ENCODE results near the gene LRRTM1. TPM values are rescaled to one million over a fixed set of nuclear protein-coding genes. Genes with fewer than 3 reads are reported as not detected.

The LRRTM1 gene
- total RNA-seq, 4 donors from 2014 or later, result 0.83 to 2.6 (median 1.7) TPM

DNA sequence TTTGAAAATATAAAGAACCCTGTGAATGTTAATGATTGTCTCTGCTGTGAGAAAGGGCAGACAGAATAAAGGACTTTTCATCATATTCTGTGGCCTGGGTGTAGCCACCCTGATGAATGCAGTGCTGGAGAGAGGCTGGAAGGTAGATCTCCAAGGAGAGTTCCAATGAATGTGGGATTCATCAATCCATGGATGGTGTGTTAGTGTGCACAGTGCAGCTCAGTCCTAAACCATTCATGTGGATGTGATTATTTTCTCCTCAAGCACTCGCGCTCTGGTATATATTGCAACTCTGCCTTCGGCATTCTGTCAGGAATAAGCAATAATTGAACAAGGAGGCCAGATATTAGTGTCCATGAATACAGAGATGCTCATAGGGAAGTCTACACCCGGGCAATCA lies 47.1 kb downstream of the LRRTM1 start:
- H3K36me3 ChIP-seq, result no peaks in the 10 kb centered on the region
- H3K4me1 ChIP-seq, result no peaks in the 10 kb centered on the region
- DNase-seq (ENCODE audit: extremely low spot score), result no peak
- H3K4me3 ChIP-seq, result no peak overlapping the region
- no peak overlapping the region for H3K27ac ChIP-seq (replicated peaks in 1 of 4)
- no peaks in the 10 kb centered on the region for H3K27me3 ChIP-seq
- TF ChIP-seq EP300 (IDR thresholded peaks at IDR 0.05) (no peak), POLR2AphosphoS5 (IDR thresholded peaks at IDR 0.05) (no peak), CTCF (IDR thresholded peaks at IDR 0.05) (no peak), POLR2A (IDR thresholded peaks at IDR 0.05; ENCODE audit: low read depth) (no peak)
- WGBS, result 96% methylated on average over 4 of the region's 4 CpGs
- intact Hi-C loops (cut with DNase I), result no loop called here
- H3K9me3 ChIP-seq, result no peaks in the 10 kb centered on the region

DNA sequence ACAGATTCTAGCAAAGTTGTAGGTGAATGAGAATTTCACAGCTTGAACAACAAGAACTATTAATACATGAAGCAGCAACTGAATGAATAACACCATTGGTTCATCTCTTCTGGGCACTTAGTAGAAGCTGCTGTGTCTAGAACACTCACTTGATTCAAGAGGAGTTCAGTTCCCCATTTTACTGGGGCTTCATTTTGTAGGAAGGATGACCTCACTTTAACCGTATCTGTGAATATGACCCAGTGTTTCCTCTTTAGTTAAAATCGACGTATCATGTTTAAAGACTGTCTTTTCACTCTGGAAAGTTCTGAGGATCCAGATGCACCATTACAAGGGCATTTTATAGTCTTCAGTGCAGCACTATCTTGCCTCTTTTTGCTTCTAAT lies 47.8 kb downstream of the LRRTM1 start:
- Histone ChIP-seq H3K4me1 (no peaks in the 10 kb centered on the region), H3K27ac (replicated peaks in 1 of 4) (no peak overlapping the region), H3K27me3 (no peaks in the 10 kb centered on the region), H3K9me3 (no peaks in the 10 kb centered on the region), H3K4me3 (no peak overlapping the region), H3K36me3 (no peaks in the 10 kb centered on the region)
- 53% methylated on average over 3 of the region's 3 CpGs for WGBS
- DNase-seq (ENCODE audit: extremely low spot score), result no peak
- TF ChIP-seq CTCF (IDR thresholded peaks at IDR 0.05), result no peak
- intact Hi-C loops (cut with DNase I), result no loop called here

DNA sequence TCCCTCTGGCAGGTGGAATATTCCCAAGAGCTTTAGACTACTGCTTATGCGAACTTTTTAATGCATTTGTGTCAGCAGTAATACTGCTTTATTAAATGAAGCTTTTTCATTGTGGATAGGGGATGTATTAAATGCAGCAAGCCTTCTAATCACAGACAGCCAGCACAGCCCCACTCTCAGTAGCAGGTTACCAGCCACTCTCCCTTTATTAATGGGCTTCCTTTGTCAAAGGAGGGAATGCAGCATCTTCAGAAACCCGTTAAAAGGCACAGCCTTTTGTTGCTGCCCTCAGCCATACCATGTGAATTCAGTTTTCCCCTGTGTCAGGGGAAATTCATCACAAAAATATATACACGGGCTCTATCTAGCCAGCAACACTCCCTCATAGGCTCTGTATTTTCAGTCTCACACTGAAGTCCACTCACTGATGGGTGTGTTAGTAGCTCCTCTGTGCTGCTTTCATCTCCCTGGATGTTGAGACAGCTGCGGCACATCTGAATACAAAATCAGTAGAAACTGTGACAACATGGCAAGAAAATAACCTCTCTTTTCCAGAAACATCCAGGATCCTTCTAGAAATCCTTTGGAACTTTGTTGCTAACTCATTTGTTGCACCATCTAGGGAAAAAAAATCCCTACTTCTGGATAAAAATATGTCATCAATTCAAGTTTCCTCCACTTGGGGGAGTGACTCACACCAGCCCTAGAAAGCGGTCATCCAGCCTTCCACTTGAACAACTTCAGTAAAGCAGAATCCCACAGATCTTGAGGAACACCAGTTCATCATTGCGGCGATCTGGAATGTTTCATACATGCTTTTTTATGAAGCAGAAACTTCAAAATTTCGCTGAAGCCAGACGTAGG lies 48.4 kb downstream of the LRRTM1 start:
- Histone ChIP-seq H3K9me3 (no peaks in the 10 kb centered on the region), H3K27ac (replicated peaks in 1 of 4) (no peak overlapping the region), H3K4me3 (no peak overlapping the region), H3K36me3 (no peaks in the 10 kb centered on the region), H3K27me3 (no peaks in the 10 kb centered on the region), H3K4me1 (no peaks in the 10 kb centered on the region)
- no peak for DNase-seq (ENCODE audit: extremely low spot score)
- intact Hi-C loops (cut with DNase I), result no loop called here
- no peak for TF ChIP-seq EP300 (IDR thresholded peaks at IDR 0.05)
- TF ChIP-seq POLR2AphosphoS5 (IDR thresholded peaks at IDR 0.05), result no peak
- no peak for TF ChIP-seq POLR2A (IDR thresholded peaks at IDR 0.05; ENCODE audit: low read depth)
- TF ChIP-seq CTCF (IDR thresholded peaks at IDR 0.05), result no peak
- 62% methylated on average over 9 of the region's 9 CpGs for WGBS

GRCh38 chr2:80252294-80252986 lies 52.1 kb downstream of the LRRTM1 start:
- DNase-seq (ENCODE audit: extremely low spot score), result no peak
- intact Hi-C loops (cut with DNase I), result no loop called here
- 89% methylated on average over 7 of the region's 7 CpGs for WGBS

More at GRCh38 chr2:80252294-80252986, 52.1 kb downstream of the LRRTM1 start:
- TF ChIP-seq POLR2A (IDR thresholded peaks at IDR 0.05; ENCODE audit: low read depth) (no peak), CTCF (IDR thresholded peaks at IDR 0.05) (no peak), EP300 (IDR thresholded peaks at IDR 0.05) (no peak), POLR2AphosphoS5 (IDR thresholded peaks at IDR 0.05) (no peak)
- Histone ChIP-seq H3K9me3 (no peaks in the 10 kb centered on the region), H3K27ac (replicated peaks in 1 of 4) (no peak overlapping the region), H3K36me3 (no peaks in the 10 kb centered on the region), H3K27me3 (no peaks in the 10 kb centered on the region), H3K4me3 (no peak overlapping the region), H3K4me1 (no peaks in the 10 kb centered on the region)

Data from esophagus muscularis mucosa (tissue), 4 donors.